GM19035 (cell line): ENCODE data around the gene DMAP1.
"Not testable (repeated sequence)": the region's sequence is repeated elsewhere in the genome, so short reads cannot be mapped to it uniquely, and the experiment has no call there.

ENCODE experiments used
- ATAC-seq: cut with Tn5 transposase; IDR thresholded peaks from one replicate; pipeline ENCODE4 v1.9.1; 2021; ENCODE audit not compliant: unreplicated experiment

Gene DMAP1, protein sequence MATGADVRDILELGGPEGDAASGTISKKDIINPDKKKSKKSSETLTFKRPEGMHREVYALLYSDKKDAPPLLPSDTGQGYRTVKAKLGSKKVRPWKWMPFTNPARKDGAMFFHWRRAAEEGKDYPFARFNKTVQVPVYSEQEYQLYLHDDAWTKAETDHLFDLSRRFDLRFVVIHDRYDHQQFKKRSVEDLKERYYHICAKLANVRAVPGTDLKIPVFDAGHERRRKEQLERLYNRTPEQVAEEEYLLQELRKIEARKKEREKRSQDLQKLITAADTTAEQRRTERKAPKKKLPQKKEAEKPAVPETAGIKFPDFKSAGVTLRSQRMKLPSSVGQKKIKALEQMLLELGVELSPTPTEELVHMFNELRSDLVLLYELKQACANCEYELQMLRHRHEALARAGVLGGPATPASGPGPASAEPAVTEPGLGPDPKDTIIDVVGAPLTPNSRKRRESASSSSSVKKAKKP

DNA sequence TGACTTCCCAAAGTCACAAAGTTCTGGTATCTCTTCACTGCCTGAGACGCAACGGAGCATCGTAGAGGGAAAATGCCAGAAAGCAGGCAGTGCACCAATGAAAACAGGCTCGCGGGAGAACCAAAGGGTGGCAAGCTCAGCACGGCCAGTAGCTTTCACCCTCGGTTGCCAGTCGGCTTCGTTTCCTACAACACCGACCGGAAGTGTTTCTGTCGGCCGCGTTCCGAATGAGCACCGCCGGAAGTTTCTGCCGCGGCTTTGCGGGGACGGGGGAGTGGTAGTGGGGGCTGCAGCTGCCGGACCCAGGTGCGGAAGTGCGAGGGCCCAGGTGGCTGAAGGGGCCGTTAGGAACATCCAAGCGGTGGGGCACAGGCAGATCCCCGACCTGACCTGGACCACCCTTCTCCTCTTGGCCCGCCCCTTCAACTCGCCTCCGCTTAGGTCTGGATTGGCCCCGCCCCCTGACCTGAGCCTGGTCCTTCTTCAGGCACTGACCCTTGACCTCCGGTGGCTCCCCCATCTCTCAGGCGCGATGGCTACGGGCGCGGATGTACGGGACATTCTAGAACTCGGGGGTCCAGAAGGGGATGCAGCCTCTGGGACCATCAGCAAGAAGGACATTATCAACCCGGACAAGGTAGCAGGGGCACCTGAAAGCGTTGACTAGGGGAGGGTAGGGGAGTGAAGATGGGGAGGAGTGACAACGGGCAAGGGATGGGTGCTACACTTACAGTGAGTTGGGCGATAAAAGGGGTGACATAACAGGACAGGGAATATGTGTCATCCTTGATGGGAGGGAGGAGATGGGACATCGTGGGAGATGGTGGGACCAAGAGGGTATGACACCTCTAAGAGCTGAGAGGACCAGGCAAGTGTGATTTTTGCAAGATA lies at the start of gene DMAP1:
Gene DMAP1 (plus strand): TSS at position 250 of the 891 bp plus-strand sequence. CDS start 283 bp downstream, at position 533.
- peak; percentile 73 for ATAC-seq

DNA sequence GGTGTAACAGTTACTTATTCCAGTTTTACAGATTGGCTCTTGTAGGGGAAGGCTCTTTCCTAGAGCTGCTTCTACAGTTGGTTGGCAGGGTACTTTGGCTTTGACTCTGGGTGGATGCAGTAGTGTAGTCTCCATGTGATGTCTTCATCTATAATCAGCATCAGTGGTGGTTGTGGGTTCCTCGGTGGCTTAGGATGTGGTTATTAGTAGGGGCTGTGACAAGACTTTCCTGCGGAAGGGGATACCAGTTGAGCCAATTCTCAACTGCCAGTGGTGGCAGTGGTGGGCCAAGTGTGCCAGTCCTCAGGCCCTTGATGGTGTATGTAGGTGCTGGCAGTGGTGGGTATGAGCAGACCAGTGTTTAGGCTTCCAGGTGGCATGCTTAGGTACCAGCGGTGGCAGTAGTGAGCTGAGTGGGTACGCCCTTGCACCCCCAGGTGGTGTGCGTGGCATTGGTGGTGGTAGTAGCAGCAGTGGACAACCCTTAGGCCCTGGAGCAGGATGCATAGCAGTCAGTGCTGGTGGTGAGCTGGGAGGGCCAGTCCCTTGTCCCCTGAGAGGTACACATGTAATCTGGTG lies 44.7 kb upstream of the DMAP1 start:
- ATAC-seq, result no peak

DNA sequence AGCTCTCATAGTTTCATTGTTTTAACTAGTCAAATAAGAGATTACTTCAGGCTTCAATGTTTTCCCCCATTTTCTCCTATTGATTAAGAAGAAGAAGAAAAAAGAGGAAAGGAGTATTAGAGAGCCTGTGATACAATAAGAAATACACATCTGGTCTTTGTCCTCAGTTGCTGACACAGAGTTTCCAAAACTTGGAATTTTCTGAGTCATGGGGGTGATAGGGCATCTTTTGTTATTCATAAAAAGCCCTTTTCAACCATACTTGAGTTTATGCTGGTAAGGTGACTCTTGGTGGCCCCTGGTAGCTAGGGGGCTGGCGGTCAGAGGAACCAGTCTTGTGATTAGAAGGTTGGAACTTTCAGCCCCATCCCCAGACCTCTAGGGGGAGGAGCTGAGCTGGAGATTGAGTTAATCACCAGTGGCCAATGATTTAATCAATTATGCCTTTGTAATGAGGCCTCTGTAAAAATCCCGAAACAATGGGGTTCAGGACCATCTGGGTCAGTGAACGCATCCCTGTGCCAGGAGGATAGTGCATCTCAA lies 42.9 kb upstream of the DMAP1 start:
- ATAC-seq, result no peak

DNA sequence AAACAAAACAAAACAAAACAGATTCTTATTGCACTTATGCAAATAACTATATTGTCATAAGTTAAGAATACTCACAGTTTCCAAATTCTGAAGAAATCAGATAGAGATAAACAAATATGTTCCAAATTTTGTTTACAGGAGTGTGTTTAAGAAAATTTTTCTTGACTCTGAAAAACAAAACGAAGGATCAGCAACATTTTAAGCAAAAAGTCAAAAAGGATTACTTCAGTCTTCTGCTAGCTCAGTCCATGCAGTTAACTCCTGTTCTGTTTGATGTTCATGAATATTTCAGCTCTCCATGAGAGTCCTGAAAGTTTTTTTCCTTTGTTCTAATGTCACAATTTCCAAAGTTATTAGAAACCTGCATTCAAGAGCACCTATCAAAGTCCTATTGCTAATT lies 38.6 kb upstream of the DMAP1 start:
- no peak for ATAC-seq

DNA sequence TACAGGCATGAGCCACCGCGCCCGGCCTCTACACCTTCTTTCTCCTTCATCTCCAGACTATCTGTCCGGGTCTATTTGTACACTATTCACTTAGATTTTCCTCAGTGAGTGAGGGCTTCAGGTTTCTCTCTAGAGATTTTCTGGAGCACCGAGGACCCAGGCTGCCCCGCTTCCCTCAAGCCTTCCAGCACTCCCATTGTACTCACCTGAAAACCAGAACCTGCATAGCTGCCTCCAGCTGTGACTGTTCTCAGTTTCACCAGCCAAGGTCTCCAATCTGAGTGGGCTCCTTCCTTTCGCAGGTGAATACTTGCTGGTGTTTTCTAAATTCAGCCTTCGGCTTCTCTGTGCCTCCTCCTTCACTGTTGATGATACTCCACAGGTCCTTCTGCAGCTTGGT lies 12.9 kb upstream of the DMAP1 start:
- no peak for ATAC-seq

DNA sequence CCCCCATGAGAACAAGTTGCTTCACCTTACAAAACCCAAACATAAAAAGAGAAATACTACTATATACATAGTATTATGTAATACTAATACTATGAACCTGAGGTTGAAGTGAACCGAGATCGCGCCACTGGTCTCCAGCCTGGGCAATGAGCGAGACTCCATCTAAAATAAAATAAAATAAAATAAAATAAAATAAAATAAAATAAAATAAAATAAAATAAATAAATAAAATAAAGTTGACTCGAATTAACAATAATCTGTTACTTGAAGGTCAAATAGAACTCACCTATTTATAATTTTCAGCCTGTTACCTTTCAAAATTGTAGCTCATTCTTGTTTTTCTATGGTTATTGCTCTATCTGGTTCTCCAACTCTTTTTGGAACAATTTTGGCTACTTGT lies 6.7 kb upstream of the DMAP1 start:
- ATAC-seq, result not testable (repeated sequence)

DNA sequence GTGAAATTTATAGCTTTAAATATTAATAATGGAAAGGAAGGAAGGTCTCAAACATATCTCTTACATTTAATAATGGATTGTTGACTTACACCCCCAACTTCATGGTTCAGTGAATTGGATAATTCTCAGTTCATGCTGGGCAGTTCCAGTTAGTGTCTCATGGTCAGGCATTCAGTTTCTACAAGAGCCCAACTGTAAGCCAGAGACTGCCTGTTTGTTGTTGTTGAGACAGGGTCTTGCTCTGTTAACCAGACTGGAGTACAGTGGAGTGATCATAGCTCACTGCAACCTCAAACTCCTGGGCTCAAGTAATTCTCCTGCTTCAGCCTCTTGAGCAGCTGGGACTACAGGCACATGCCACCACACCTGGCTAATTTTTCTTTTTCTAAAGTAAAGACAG lies 5.0 kb upstream of the DMAP1 start:
- ATAC-seq, result no peak

DNA sequence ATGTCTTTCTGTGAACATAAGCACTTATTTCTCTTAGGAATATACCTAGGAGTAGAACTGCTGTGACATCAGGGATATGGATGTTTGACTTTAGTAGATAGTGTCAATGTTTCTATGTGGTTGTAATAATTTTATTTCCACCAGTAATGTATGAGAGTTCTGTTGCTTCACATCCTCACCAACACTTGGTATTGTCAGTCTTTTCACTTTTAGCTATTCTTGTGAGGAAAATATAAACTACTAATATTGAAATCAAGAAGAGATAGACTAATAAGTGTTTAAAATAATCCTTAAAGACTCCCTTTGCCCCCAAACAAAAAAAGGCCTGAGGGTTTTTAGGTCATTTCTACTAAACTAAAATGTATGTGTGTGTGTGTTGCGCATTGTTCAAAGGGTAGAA lies 2.7 kb upstream of the DMAP1 start:
- no peak for ATAC-seq

DNA sequence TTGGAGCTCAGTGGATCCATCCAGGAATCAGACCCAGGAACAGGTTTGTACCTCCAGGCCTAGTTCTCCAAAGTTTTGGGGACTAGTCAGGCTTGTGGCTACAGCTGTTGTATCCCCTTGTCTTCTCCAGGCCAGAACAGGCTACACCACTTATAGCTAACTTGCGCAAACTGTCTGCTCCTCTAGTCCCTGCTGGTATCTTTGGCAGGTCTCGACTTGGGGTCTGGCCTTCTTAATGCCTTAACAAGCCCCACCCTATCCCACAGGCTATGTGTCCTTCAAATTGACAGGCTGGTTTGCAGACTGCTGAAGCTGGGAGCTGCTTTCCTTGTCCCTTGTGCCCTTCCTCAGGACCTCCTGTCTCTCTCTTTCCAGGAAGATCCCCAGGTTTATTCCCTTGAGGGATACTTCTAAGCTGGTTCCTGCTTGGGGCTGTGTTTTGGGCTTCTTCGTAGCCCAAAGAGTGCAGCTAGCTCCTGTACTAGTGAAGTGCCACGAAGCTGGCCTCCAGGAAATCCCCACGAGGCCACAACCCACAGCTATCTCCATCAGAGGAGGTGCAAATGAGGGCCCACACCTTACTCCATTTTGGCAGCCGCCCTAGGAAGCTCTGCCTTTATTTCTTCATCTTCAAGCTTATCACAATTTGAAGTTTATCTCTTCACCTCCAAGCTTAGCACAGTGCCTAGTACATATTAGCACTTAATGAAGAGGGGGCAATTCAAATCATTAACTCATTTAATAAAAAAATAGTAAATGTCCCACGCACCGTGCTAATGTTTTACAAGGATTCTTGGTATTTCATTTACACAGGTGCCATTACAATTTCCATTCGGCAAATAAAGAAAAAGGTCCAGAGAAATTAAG lies 683 bp upstream of the DMAP1 start:
- ATAC-seq, result no peak

DNA sequence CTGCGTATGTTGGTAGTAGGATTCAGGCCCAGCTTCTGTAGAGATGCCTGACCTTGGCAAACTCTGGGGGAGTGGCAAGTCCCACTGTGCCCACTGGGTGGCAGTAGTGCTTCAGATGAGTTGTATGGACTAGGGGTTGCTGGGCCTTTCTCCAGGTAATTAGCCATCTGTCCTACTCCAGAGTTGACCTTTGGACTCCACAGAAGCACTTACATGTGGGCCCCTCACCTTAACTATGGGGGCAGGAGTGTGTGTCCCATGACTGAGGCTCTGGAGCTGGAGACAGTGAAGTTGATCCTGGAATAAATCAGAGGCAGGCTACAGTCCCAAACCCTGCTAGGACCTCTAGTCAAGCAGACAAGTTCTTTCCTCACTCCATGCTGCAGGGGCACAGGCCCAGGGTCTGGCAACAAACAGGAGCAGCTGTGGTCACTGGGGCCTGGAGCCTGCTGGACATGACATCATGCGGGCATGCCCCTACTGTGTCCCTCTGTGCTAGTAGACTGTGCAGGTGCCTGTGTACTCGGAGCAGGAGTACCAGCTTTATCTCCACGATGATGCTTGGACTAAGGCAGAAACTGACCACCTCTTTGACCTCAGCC lies 4.6 kb downstream of the DMAP1 start:
- ATAC-seq, result no peak

DNA sequence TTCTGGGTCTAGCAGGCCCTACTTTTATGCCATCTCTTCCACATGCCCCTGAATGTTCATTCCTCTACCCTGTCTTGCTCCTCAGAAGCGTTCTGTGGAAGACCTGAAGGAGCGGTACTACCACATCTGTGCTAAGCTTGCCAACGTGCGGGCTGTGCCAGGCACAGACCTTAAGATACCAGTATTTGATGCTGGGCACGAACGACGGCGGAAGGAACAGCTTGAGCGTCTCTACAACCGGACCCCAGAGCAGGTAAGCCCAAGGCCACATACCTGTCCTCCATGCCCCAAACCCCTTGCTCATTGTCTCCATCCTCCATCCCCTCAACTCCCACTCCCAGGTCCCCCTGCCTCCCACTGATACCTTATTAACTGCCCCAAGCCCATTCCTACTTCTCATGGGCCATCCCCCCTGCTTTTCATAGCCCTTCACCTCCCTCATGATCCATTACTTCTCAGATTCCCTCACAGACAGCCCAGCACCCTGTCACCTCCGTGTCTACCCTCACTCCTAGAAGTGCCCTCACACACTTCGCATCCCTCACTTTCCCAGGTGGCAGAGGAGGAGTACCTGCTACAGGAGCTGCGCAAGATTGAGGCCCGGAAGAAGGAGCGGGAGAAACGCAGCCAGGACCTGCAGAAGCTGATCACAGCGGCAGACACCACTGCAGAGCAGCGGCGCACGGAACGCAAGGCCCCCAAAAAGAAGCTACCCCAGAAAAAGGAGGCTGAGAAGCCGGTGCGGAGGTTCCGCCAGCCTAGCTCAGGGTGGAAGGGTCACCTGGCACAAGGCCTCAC lies 5.4 kb downstream of the DMAP1 start:
- no peak for ATAC-seq

DNA sequence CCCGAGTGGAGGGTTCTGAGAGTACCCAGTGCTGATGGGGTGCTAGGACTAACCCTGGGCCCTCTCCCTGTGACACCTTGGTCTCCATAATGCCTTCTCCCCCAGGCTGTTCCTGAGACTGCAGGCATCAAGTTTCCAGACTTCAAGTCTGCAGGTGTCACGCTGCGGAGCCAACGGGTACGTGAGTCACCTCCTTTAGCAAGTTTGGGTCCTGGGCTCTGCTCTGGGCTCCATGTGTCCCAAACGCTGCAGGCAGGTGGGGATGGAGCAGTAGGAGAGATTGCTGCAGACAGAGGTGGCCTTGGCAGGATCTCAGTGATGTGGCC lies 6.0 kb downstream of the DMAP1 start:
- no peak for ATAC-seq

DNA sequence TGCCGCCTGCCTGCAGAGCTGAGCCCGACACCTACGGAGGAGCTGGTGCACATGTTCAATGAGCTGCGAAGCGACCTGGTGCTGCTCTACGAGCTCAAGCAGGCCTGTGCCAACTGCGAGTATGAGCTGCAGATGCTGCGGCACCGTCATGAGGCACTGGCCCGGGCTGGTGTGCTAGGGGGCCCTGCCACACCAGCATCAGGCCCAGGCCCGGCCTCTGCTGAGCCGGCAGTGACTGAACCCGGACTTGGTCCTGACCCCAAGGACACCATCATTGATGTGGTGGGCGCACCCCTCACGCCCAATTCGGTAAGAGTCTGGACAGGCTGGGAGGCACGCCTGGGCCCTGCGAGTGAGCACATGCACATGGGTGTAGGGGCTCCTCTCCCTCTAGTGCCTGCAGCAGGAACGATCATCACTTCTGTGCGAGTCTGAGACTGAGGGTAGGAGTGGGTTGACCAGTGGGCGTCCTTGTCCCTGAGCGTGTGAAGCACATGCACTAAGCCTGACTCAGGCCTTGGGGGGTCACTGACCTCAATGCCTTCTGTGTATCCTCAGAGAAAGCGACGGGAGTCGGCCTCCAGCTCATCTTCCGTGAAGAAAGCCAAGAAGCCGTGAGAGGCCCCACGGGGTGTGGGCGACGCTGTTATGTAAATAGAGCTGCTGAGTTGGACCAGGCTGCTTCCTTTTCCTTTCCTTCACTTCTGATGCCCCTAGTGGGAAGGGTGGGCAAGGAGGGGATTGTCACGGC lies 6.9 kb downstream of the DMAP1 start:
- no peak for ATAC-seq

DNA sequence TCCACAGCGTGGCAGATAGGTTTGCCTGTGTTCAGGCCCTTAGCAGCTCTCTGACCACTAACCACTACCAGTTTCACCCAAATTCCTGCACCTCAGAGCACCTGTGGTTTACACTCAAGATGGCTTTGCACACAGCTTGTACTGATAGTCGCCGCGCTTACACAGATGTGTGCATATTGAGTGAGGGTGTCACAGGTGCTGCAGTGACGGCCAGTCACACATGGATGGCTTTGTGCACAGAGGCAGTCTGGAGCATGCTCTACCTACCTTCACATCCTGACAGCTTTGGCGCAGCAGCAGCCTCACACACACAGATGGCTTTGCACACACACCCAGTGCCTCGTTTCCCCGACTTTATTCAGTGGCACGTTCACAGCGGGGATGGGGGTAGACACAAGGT lies 7.5 kb downstream of the DMAP1 start:
- ATAC-seq, result no peak

DNA sequence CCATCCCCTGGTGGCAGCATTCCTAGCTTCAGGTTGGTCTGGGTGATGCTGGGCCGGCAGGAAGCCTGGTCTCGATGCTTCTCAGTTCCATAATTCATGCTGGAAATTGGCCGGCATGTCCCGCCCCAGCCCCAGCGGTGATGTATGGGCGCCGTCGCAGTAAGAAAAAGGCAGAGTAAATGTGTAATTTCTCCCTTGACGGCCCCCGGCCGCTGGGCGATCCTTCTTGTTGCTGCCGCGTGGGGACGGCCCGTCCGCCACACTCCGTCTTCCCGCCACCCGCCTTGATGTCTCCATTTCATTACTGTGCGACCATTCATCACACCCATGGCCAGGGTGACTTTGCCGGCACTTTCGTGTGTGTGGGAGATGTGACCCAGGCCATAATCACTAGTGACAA lies 8.5 kb downstream of the DMAP1 start:
- no peak for ATAC-seq

DNA sequence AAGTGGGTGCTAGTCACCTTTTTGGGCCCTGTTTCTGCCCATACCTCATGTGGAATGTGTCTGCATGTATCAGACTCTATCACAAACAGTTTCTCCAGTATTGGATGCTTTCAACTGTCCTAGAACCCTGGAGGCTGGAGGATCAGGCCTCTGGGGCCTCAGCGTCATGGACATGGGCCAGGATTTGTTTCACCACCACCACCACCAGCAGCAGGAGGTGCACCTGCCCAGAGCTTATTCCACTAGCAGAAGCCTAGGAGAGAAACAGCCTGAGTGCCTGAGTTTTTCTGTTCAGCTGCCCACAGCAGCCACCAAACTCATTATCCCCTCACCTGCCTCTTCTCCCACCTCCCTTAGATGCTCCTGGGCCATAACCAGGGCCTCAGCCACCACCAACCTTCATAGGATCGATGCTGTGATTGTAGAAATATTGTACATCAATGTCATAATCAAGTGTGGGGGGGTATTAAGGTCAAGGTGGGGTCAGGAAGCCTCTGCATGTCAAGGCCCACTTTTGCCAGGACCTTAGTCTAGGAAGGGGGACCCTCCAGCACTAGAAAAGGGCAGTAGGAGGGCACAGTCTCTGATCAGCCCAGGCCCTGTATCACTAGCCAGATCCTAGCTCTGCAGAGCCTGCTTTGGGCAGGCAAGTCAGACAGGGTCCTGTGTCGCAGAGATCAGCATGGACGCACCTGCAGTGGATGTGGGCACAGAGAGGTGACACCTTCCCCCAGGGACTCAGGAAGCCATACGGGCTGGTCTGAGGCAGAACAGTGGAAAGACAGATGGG lies 9.3 kb downstream of the DMAP1 start:
- ATAC-seq, result no peak

DNA sequence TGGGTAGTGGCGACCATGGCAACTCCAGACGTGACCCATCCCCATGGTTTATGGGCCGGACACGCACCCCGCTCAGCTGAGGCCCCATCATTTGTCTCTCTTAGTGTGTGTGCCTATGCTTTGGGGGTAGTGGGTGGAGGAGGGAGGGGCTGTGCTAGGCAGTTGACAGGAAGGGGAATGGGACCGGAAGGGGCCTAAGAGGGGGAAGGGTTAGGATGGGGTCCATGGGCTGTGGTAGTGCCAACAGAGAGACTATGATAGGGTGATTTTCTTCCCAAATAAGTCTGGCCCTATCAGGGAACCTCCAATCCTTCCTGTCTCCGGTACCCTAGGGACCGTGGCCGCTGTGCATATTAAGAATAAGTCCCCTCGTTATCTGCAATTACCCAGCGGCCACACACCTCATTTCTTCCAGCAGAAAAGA lies 9.9 kb downstream of the DMAP1 start:
- ATAC-seq, result no peak

DNA sequence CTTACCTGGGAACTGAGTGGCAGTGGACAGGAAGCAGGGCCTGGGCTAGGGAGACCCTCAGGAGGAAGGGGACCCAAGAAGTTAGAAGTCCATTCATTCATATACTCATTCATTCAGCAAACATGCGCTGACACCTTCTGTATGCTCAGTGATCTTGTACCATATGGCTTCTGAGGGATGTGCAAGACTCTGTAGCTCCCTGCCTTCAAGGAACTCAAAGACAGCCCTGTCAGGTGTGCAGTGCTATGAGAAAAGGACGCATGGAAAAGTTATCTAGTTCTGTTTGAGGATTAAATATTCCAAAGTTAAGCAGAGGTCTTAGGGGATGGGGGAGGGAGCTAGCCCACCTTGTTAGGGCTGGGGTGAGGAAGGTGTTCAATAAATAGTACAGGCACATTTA lies 12.5 kb downstream of the DMAP1 start:
- no peak for ATAC-seq
